ENCODE data around the gene STC2.

Gene STC2

DNA sequence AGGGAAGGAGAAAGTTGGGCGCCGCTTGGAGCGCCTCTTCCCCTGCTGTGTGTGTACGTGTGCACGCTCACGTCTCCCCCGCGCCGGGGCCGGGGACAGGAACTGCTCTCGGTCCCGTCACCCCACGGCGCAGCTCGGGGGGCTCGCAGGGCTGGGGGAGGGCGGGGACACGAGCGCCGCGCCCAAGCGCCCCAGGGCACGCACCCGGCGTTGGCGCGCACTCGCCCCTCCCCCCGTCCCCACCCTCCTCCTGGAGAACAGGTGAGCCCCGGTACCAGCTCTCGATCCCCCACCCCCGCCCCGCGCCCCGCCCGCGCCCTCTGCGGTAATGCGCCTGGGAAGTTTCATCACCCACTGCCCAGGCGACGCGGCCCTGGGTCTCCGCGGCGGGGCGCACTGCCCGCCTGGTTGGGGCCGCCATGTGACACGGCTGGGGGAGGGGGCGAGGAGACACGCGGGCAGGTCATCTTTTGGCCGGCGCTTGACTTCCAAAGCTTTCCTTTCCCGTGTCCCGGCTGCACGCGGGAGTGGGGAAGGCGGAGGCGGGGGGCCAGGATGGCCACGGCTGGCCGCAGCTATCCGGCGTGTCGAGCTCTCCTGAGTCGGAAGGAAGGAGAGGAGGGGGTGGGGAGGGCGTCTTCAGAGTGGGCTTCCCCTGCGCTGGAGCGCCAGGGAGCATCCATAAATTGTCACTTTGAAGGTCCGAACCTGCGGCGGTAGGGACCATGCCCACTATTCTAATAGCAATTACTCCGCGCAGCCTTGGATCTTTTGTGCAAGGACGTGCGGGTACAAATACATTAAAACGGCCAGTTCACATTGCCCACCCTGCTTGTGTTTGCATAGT, 1.5 kb upstream of the STC2 start:
- no peak for DNase-seq (ENCODE audit: low read depth)

DNA sequence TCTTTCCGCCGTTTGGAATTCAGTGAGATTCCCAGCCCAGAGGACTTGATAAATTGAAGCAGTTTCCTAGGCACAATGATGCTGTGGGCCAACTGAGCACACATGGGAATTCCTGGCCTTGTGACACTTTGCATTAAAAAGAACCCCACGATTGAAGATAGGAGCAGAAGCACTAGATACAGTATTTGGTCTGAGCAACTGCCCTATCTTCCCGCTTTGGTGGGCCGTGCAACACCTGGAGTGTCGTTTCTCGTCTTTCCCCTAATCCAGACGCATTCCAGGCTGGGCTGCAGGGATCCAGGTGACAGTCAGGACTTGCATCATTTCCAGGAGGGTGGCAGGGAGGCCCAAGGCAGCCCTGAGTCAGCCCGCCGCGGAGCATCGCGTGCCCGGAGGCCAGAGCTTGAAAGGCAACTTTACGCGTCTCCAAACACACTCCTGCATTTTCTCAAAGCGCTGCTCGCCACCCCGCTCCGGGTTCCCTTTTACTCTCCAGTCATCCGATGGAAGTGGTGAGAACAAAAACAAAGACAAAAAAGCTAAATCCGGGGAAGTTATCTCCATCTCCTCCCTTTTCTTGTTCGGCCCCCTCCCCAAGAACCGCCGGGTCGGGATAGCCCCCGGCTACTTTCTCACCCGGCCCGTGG, 753 bp upstream of the STC2 start:
- no peak for DNase-seq (ENCODE audit: low read depth)

- no peak for DNase-seq (ENCODE audit: low read depth)
These were observed 898 bp downstream of the STC2 start for GRCh38 chr5:173327084-173327947.

GRCh38 chr5:173326501-173326960, 1.7 kb downstream of the STC2 start:
- DNase-seq (ENCODE audit: low read depth), result no peak

DNA sequence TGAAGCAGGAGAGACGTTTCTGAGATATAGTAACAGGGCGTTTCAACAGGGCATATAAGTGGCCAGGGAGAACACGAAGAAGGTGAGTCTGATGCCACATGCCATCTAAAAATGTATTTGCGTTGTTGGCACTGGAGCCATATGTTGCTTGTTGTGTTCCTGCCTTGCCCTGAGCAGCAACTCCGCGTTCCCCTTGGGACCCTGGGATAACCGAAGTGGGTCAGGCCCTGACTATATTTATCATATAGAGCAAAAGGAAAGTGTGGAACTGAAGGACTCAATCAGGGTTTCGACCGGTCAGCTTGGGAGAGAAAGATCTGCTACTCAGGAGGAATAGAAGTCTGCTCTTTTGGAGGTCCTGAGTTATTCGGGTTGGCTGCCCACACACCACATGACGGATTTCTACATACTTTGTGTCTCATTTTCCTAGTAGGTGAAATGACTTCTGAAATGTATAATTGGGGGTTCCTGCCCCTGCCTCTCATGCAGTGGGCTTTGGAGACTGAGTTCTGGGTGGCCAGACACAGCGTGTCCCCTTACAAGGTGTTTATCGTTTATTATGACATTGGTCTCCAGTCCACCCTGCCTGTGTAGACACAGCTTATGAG, 3.0 kb downstream of the STC2 start:
- DNase-seq (ENCODE audit: low read depth), result no peak

- DNase-seq (ENCODE audit: low read depth), result no peak
These were observed 3.9 kb downstream of the STC2 start for GRCh38 chr5:173324115-173325001.

DNA sequence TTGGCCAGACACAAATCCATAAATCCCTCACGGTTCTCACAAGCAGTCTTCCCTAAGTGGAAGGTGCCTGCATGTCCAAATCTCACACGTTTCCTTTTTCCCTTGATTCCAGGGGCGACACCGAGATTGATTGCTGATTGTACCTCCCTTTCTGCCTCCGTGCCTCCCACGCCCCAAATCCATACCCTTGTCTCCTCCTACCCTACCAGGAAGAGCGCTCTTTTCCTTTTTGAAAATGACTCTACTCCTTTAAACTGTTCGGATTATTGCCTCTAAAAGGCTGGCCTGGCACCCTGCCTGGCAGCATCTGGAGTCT, 4.5 kb downstream of the STC2 start:
- no peak for DNase-seq (ENCODE audit: low read depth)

GRCh38 chr5:173323106-173323798, 5.0 kb downstream of the STC2 start:
- DNase-seq (ENCODE audit: low read depth), result no peak

- no peak for DNase-seq (ENCODE audit: low read depth)
These were observed 6.3 kb downstream of the STC2 start for GRCh38 chr5:173321886-173322285.

DNA sequence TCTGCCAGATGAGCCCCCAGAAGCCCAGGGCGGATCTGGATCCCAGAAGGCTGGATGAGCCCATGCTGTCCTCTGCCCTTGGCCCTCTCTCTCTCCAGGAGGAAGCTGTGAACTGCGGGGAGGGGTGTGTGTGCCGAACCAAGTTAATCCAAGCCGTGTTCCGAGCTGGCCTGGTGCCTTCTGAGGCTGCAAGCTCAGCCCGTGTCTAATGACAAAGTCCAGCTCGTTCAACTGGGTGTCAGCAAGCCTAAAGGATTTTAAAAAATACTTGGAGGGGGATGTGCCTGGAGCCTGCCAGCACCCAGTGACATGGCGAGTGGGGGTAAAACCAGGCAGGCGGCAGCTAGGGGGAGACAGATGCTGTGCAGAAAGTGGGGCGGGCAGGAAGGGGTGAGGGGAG, 8.0 kb downstream of the STC2 start:
- DNase-seq (ENCODE audit: low read depth), result no peak

DNA sequence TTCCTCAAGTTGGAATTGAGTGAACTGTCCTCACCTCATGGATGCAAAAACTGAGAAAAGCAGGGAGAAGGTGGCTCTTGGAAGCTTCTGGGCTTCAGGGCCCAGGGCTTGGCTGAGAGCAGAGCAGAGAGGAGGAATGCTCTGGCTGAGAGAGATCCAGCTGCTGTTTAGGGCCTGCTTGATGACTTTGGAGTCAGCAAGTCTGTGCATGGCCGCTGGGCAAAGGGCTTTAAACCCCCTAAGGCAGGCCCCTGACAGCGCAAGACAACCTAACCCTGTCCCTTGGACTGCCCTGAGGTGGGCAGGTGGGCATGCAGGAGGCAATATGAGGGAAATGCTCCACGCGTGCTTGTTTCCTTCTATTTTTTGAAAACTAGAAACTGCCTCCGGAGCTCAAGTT, 8.6 kb downstream of the STC2 start:
- no peak for DNase-seq (ENCODE audit: low read depth)

DNA sequence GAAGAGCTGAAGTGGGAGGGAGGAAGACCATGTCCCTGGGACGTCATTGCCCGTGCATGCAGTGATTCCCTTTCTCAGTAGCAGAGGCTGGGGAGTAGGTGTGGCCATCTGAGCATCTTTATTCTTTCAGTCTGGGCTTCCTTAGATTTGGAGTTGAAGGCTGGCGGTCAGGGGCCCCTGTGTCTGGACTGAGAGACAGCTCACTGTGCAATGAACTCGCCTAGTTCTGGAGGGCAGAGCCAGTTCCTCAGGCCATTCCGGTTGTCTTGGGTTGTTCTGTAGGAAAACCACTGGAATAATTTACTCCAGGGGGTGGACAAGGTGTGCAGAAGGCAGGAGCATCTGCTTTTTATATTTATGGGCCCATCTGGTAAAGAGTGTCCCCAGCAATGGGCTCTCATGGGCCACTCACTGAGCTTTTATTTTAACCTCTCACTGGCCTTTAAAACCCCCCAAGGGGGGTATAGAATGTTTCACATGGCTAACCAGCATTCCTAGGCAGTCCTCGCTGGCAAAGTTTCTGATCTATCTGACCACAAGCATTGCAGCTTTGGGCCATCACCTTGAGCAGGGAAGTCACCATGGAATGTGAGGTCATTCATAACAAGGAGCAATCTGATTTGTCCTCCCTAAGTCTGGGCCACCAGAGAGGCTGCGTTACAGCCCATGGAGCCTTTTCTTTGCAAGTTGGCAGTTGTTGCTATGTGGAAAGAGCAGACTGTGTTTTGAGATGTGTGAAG, 9.2 kb downstream of the STC2 start:
- DNase-seq (ENCODE audit: low read depth), result no peak

- DNase-seq (ENCODE audit: low read depth), result no peak
These were observed 9.9 kb downstream of the STC2 start for GRCh38 chr5:173318330-173318729.

- no peak for DNase-seq (ENCODE audit: low read depth)
These were observed 10.4 kb downstream of the STC2 start for GRCh38 chr5:173317852-173318251.

DNA sequence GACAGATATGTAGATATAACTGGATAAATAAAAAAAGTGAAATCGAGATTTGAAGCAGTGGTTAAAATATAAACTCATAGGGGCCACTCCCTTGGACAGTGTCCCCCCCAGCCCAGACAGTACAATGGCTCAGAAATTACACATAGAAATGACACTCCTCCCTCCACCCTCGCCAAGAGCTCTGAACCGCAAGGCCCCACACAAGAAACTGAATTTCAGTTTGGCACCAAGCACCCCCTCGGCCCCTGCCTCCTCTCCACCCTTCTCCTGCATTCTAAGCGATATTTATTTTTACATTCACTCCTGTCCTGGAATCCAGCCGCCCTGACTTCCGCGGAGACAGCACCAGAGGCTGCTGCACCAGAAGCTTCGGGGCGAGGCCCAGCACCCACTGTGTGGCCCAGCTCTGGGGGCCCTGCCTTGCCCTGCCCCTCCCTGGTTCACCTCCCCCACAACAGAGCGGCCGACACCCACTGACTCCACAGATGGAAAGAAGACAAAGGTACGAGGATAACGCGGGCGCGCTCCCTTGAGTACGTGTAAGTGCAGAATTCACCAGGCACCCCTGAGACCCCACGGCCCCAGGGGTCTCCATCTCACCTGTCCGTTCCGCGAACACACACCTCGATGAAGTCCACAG, 11.0 kb downstream of the STC2 start:
- no peak for DNase-seq (ENCODE audit: low read depth)

DNA sequence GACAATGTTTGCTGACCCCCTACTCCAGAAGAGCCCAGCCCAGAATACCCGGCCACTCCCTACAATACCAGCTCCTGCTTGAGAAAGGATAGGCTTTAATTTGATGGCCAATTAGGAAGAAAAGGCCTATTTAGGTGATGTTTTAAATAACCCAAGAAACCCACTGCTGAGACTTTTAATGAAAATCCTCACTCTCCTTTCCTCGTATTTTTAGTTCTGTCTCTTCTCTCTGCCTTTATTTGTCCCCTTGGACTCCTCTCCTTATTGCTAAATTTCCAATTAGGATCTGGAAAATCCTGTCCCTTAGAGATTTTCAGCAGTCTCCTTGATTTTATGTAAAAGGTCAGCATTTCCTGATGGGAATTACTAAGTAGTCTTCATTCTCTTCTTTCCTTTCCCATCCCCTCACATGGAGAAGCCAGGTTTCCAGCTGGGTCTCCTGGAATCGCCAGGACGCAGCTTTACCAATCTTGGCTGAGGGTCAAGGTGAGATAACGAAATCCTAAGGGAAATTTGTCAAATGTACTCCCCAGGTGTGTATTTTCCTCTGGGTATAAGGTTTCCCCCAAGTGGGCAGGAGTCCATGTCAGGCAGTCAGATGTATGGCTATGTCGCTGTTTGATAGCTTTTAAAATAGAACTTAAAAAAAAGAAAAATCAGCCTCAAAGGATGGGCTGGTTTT, 11.7 kb downstream of the STC2 start:
- no peak for DNase-seq (ENCODE audit: low read depth)

DNA sequence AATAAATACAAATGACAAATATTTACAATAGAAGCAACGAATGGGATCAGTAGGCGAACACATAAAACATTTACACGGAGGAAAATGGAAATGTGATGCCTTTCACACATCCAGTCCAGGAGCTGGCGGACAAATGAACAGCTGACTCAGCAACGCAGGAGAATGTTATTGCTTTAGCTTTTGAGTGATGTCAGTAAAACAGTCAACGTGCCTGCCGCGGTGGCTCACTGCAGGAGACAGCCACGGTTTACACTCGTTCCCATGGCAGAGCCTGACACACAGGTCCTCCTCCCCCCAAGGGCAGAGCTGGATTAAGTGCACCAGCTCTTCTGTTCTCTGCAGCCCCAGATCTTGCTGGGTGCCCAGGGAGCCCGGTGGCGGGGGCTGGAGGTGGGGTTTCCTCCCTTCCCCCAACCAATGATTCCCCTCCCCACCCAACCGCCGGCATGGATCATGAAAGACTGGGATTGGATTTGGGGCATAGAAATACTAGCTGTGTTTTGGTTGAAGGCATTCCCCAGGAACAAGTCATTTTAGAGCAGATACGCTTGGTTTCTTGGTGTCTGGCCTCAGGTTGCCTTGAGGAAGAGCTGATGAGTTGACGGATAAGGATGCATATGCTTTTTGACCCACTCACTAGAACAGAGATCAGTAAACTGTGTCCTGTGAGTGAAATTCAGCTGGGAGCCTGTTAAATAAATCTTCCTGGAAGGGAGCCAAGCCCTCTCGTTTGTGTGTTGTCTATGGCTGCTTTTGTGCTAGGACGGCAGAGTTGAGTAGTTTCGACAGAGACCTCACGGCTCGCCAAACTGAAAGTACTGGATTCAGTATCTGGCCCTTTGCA, 12.5 kb downstream of the STC2 start:
- no peak for DNase-seq (ENCODE audit: low read depth)

Measured in stimulated activated CD8-positive, alpha-beta memory T cell treated with anti-CD3 and anti-CD28 coated beads, Interleukin-4, amount 100 ng/mL, for 24 hours (primary cell).